ENCODE data around the gene SCFD2. TPM values are rescaled to one million over a fixed set of nuclear protein-coding genes. Genes with fewer than 3 reads are reported as not detected.

SCFD2 gene
- polyA plus RNA-seq, 1 of the 3 experiments (the other 2 are of a cell fraction), result 14.1 TPM

DNA sequence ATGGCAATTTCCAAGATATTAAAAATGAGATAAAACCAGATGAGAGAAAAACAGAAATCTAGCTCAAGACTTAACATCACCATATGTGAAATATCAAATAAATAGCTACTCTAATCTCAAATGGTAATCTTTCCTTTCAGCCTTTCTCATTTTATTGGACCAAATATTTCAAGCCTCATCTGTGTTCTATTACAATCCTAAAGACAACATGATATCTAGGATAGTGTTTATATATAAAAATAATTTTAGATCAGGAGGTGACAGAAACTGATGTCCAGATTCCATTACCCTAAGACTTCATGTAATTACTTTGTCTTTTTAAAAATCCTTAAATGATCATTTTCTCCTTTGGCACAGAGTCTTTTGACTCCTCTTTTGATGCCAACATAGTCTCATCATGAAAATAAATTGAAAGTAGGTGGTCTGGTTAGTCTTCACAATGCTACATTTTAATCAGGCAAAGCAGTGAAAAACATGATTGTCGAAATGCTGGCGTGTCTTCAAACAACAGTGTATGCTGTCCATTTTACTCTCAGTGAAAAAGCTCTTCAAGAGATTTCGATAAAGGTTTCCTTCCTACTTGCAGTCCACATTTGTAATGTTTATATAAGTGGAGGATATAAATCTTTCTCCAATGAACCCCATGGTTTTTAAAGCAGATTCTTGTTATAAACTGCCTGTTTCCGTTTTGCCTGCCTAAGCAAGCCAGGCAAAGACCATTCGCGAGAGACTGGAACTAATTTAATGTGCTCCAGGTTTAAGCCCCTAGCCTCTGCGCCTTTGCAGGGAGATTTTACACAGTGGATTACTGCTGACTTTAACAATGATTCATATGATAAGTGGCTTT is 169.8 kb downstream of the SCFD2 start:
- Histone ChIP-seq H3K4me1 (ENCODE audit: control insufficient read depth in 1 of 2, insufficient read depth in 2 of 2, low read depth in 1 of 2, low read length in 1 of 2) (peaks cover 12 to 36% of the 10 kb centered on the region in 2 experiments; a peak in 3 of 4 replicates), H3K9ac (peak overlapping the region; percentile 51; the same call in 1 of the 2 replicates), H3K27me3 (ENCODE audit: insufficient read depth) (no peaks in the 10 kb centered on the region), H3K4me2 (peak overlapping the region; percentile 78), H3K27ac (ENCODE audit: low read depth in 2 of 2, low read length in 1 of 2) (peak overlapping the region; percentile 65 to 99), H3K4me3 (ENCODE audit: low read depth in 2 of 2, low read length in 1 of 2) (peak overlapping the region; percentile 31 to 44; a peak in 3 of 4 replicates), H3F3A (replicated peaks; ENCODE audit: insufficient read depth) (peaks cover 19% of the 10 kb centered on the region), H3K79me2 (ENCODE audit: insufficient read depth) (0 out of 2 replicates have a peak, but pooled peaks cover 3% of the 10 kb centered on the region), H4K20me1 (ENCODE audit: insufficient read depth) (no peaks in the 10 kb centered on the region), H3K36me3 (replicated peaks in 1 of 2; ENCODE audit: control insufficient read depth in 1 of 2, insufficient read depth in 2 of 2, low read length in 1 of 2) (no peaks in the 10 kb centered on the region), H2AFZ (ENCODE audit: low read depth) (peak overlapping the region; percentile 36; the same call in 1 of the 2 replicates), H3K9me2 (no peaks in the 10 kb centered on the region), H3K9me3 (no peaks in the 10 kb centered on the region)
- 32% methylated on average over 7 of the region's 7 CpGs for WGBS (ENCODE audit: low lambda C conversion rate)
- TF ChIP-seq RAD21 (IDR thresholded peaks at IDR 0.05; ENCODE audit: low read length) (peak; percentile 43), SIN3A (IDR thresholded peaks at IDR 0.05; ENCODE audit: borderline replicate concordance, low read depth, low read length) (0 out of 2 replicates have a peak, but pooled peaks have one; percentile 22), EZH2phosphoT487 (IDR thresholded peaks at IDR 0.05; ENCODE audit: borderline replicate concordance, low read depth) (no peak), TCF12 (IDR thresholded peaks at IDR 0.05) (peak; percentile 32), GATA2 (CRISPR knock-in tag; IDR thresholded peaks at IDR 0.05) (peak; percentile 30; the same call in 1 of the 2 replicates), RCOR1 (IDR thresholded peaks at IDR 0.05; ENCODE audit: low read length) (peak; percentile 56), EP300 (IDR thresholded peaks at IDR 0.05; ENCODE audit: borderline replicate concordance in 1 of 2, low read depth in 1 of 2, low read length in 1 of 2) (peak in 1 of 2 experiments; percentile 78; a peak in 2 of 4 replicates), RFX5 (IDR thresholded peaks at IDR 0.05; ENCODE audit: low read length) (no peak), SMC3 (IDR thresholded peaks at IDR 0.05; ENCODE audit: low read depth, low read length) (0 out of 2 replicates have a peak, but pooled peaks have one; percentile 1)
- TF ChIP-seq, protein P1, sequence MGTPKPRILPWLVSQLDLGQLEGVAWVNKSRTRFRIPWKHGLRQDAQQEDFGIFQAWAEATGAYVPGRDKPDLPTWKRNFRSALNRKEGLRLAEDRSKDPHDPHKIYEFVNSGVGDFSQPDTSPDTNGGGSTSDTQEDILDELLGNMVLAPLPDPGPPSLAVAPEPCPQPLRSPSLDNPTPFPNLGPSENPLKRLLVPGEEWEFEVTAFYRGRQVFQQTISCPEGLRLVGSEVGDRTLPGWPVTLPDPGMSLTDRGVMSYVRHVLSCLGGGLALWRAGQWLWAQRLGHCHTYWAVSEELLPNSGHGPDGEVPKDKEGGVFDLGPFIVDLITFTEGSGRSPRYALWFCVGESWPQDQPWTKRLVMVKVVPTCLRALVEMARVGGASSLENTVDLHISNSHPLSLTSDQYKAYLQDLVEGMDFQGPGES (IDR thresholded peaks at IDR 0.05; ENCODE audit: low read depth, low read length), result no peak
- DNase-seq, result peak; percentile 34
- ChIA-PET CTCF (interaction anchor here (0.8 to 3.8 kb wide), 14 partner anchors 8 to 1037 kb away, joined by 3 to 34 read pairs (median 5); no protein-coding TSS in a partner anchor), POLR2A (interaction anchor here (1.0 to 2.5 kb wide), 4 partner anchors 146 to 1036 kb away, joined by 3 to 11 read pairs (median 5); no protein-coding TSS in a partner anchor)

- peak overlapping the region in 1 of 2 experiments; percentile 99; a peak in 2 of 4 replicates for H3K27ac ChIP-seq (ENCODE audit: low read depth in 2 of 2, low read length in 1 of 2)
- H2AFZ ChIP-seq (ENCODE audit: low read depth), result no peak overlapping the region
- H3K4me1 ChIP-seq (ENCODE audit: control insufficient read depth in 1 of 2, insufficient read depth in 2 of 2, low read depth in 1 of 2, low read length in 1 of 2), result peaks cover 12 to 35% of the 10 kb centered on the region in 2 experiments; a peak in 3 of 4 replicates
- H4K20me1 ChIP-seq (ENCODE audit: insufficient read depth), result no peaks in the 10 kb centered on the region
- peak; percentile 1 for DNase-seq
- no peak overlapping the region for H3K9ac ChIP-seq
- H3K79me2 ChIP-seq (ENCODE audit: insufficient read depth), result 0 out of 2 replicates have a peak, but pooled peaks cover 3% of the 10 kb centered on the region
- no peaks in the 10 kb centered on the region for H3K27me3 ChIP-seq (ENCODE audit: insufficient read depth)
- no peaks in the 10 kb centered on the region for H3K9me2 ChIP-seq
- no peaks in the 10 kb centered on the region for H3K36me3 ChIP-seq (replicated peaks in 1 of 2; ENCODE audit: control insufficient read depth in 1 of 2, insufficient read depth in 2 of 2, low read length in 1 of 2)
- H3K4me2 ChIP-seq, result no peak overlapping the region
- peaks cover 23% of the 10 kb centered on the region for H3F3A ChIP-seq (replicated peaks; ENCODE audit: insufficient read depth)
- no peak overlapping the region for H3K4me3 ChIP-seq (ENCODE audit: low read depth in 2 of 2, low read length in 1 of 2)
- WGBS (ENCODE audit: low lambda C conversion rate), result 88% methylated on average over 5 of the region's 5 CpGs
- TF ChIP-seq TAF1 (IDR thresholded peaks at IDR 0.05; ENCODE audit: borderline replicate concordance, low read depth, low read length), result no peak
- TF ChIP-seq RAD21 (IDR thresholded peaks at IDR 0.05; ENCODE audit: low read length), result peak; percentile 10; the same call in 1 of the 2 replicates
- no peak for TF ChIP-seq GABPA (IDR thresholded peaks at IDR 0.05; ENCODE audit: low read depth)
- ChIA-PET CTCF (interaction anchor here (0.6 to 3.8 kb wide), 6 partner anchors 140 to 1039 kb away, joined by 5 to 34 read pairs (median 14); no protein-coding TSS in a partner anchor), POLR2A (interaction anchor here (2.5 kb wide), 1 partner anchor 145 kb away, joined by 11 read pairs; no protein-coding TSS in a partner anchor)
- H3K9me3 ChIP-seq, result no peaks in the 10 kb centered on the region
Observed at GRCh38 chr4:53194727-53195126, 171.1 kb downstream of the SCFD2 start.
